Erythroblast (primary cell): ENCODE results near the gene ATP8B1.

ENCODE experiments used
- GATA1 ChIP-seq: IDR thresholded peaks from 2 replicates; pipeline ENCODE4 v1.6.1; 2011; ENCODE audit warnings: low read depth, mild to moderate bottlenecking, control low read depth, low read length, moderate library complexity
- POLR2A ChIP-seq: IDR thresholded peaks from 2 replicates; pipeline ENCODE4 v1.6.1; 2011; ENCODE audit warnings: mild to moderate bottlenecking, low read length

- TF ChIP-seq POLR2A = no peak
- TF ChIP-seq GATA1 = no peak
Measured at GRCh38 chr18:57687970-57688369, 115.1 kb downstream of the ATP8B1 start.
